ENCODE results near the gene TRIM17. TPM values are rescaled to one million over a fixed set of nuclear protein-coding genes. Genes with fewer than 3 reads are reported as not detected.

The TRIM17 gene
- polyA plus RNA-seq, 1 donor from 2014 or later, result 0.14 TPM

DNA sequence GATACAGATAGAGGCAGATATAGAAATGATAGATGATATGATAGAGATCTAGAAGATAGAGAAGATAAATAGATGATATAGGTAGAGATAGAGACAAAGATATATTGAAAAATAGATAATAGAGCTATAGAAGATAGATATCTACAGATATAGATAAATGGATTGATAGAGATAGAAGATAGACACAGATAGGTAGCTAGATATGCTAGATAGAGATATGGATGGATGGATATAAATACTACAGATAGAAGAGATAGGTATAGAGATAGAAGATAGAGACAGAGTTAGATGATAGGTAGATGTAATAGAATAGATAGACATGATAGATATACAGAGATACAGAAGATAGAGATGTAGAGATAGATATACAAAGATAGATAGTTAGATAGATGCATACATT, 31.4 kb downstream of the TRIM17 start:
- Histone ChIP-seq H3K79me2 (replicated peaks; ENCODE audit: insufficient read depth, low read length) (no peaks in the 10 kb centered on the region), H3K27ac (ENCODE audit: low read length) (no peak overlapping the region), H3F3A (ENCODE audit: insufficient read depth, low read length, poor library complexity, severe bottlenecking) (no peaks in the 10 kb centered on the region), H3K4me3 (ENCODE audit: low read length) (no peak overlapping the region), H3K9me2 (ENCODE audit: insufficient read depth, low read length) (no peaks in the 10 kb centered on the region), H3K4me2 (ENCODE audit: low read length) (no peak overlapping the region), H4K20me1 (ENCODE audit: insufficient read depth) (no peaks in the 10 kb centered on the region), H3K27me3 (ENCODE audit: insufficient read depth, low read depth, low read length) (peaks cover under 1% of the 10 kb centered on the region), H3K9ac (ENCODE audit: low read length) (no peak overlapping the region), H3K36me3 (ENCODE audit: insufficient read depth, low read length) (no peaks in the 10 kb centered on the region), H2AFZ (ENCODE audit: low read depth, low read length) (no peak overlapping the region), H3K9me3 (ENCODE audit: low read length) (no peaks in the 10 kb centered on the region)
- TF ChIP-seq MXI1 (conservative IDR thresholded peaks at IDR 0.05; ENCODE audit: poor library complexity, severe bottlenecking), result no peak
- no peak for TF ChIP-seq TAF1 (IDR thresholded peaks at IDR 0.05; ENCODE audit: low read depth)
- no peak for TF ChIP-seq EP300 (conservative IDR thresholded peaks at IDR 0.05; ENCODE audit: poor library complexity, severe bottlenecking)
- TF ChIP-seq, protein P1, sequence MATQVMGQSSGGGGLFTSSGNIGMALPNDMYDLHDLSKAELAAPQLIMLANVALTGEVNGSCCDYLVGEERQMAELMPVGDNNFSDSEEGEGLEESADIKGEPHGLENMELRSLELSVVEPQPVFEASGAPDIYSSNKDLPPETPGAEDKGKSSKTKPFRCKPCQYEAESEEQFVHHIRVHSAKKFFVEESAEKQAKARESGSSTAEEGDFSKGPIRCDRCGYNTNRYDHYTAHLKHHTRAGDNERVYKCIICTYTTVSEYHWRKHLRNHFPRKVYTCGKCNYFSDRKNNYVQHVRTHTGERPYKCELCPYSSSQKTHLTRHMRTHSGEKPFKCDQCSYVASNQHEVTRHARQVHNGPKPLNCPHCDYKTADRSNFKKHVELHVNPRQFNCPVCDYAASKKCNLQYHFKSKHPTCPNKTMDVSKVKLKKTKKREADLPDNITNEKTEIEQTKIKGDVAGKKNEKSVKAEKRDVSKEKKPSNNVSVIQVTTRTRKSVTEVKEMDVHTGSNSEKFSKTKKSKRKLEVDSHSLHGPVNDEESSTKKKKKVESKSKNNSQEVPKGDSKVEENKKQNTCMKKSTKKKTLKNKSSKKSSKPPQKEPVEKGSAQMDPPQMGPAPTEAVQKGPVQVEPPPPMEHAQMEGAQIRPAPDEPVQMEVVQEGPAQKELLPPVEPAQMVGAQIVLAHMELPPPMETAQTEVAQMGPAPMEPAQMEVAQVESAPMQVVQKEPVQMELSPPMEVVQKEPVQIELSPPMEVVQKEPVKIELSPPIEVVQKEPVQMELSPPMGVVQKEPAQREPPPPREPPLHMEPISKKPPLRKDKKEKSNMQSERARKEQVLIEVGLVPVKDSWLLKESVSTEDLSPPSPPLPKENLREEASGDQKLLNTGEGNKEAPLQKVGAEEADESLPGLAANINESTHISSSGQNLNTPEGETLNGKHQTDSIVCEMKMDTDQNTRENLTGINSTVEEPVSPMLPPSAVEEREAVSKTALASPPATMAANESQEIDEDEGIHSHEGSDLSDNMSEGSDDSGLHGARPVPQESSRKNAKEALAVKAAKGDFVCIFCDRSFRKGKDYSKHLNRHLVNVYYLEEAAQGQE (IDR thresholded peaks at IDR 0.05; ENCODE audit: borderline replicate concordance), result no peak
- no peak for TF ChIP-seq EZH2 (IDR thresholded peaks at IDR 0.05; ENCODE audit: borderline replicate concordance, insufficient read depth, low read length, poor library complexity, severe bottlenecking)
- no peak for TF ChIP-seq SMC3 (conservative IDR thresholded peaks at IDR 0.05; ENCODE audit: poor library complexity)
- no peak for TF ChIP-seq RAD21 (conservative IDR thresholded peaks at IDR 0.05)
- TF ChIP-seq, protein P2, sequence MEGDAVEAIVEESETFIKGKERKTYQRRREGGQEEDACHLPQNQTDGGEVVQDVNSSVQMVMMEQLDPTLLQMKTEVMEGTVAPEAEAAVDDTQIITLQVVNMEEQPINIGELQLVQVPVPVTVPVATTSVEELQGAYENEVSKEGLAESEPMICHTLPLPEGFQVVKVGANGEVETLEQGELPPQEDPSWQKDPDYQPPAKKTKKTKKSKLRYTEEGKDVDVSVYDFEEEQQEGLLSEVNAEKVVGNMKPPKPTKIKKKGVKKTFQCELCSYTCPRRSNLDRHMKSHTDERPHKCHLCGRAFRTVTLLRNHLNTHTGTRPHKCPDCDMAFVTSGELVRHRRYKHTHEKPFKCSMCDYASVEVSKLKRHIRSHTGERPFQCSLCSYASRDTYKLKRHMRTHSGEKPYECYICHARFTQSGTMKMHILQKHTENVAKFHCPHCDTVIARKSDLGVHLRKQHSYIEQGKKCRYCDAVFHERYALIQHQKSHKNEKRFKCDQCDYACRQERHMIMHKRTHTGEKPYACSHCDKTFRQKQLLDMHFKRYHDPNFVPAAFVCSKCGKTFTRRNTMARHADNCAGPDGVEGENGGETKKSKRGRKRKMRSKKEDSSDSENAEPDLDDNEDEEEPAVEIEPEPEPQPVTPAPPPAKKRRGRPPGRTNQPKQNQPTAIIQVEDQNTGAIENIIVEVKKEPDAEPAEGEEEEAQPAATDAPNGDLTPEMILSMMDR (IDR thresholded peaks at IDR 0.05; ENCODE audit: poor library complexity, severe bottlenecking), result no peak
- TF ChIP-seq POLR2AphosphoS5 (IDR thresholded peaks at IDR 0.05), result no peak

- Histone ChIP-seq H3K4me2 (ENCODE audit: low read length) (no peak overlapping the region), H3K27me3 (ENCODE audit: insufficient read depth, low read depth, low read length) (peaks cover 13% of the 10 kb centered on the region), H3F3A (ENCODE audit: insufficient read depth, low read length, poor library complexity, severe bottlenecking) (no peaks in the 10 kb centered on the region), H3K79me2 (replicated peaks; ENCODE audit: insufficient read depth, low read length) (no peaks in the 10 kb centered on the region), H3K27ac (ENCODE audit: low read length) (no peak overlapping the region), H3K36me3 (ENCODE audit: insufficient read depth, low read length) (no peaks in the 10 kb centered on the region), H3K4me3 (ENCODE audit: low read length) (no peak overlapping the region), H3K9ac (ENCODE audit: low read length) (no peak overlapping the region), H4K20me1 (ENCODE audit: insufficient read depth) (no peaks in the 10 kb centered on the region), H3K9me3 (ENCODE audit: low read length) (no peaks in the 10 kb centered on the region), H3K9me2 (ENCODE audit: insufficient read depth, low read length) (no peaks in the 10 kb centered on the region), H2AFZ (ENCODE audit: low read depth, low read length) (no peak overlapping the region)
- no peak for TF ChIP-seq MXI1 (conservative IDR thresholded peaks at IDR 0.05; ENCODE audit: poor library complexity, severe bottlenecking)
Observed at GRCh38 chr1:228383773-228384172, 32.9 kb downstream of the TRIM17 start.

GRCh38 chr1:228381356-228381755, 35.3 kb downstream of the TRIM17 start:
- Histone ChIP-seq H3F3A (ENCODE audit: insufficient read depth, low read length, poor library complexity, severe bottlenecking) (no peaks in the 10 kb centered on the region), H3K9me2 (ENCODE audit: insufficient read depth, low read length) (no peaks in the 10 kb centered on the region), H2AFZ (ENCODE audit: low read depth, low read length) (no peak overlapping the region), H3K79me2 (replicated peaks; ENCODE audit: insufficient read depth, low read length) (no peaks in the 10 kb centered on the region), H3K9me3 (ENCODE audit: low read length) (no peaks in the 10 kb centered on the region), H4K20me1 (ENCODE audit: insufficient read depth) (no peaks in the 10 kb centered on the region), H3K4me3 (ENCODE audit: low read length) (no peak overlapping the region), H3K36me3 (ENCODE audit: insufficient read depth, low read length) (no peaks in the 10 kb centered on the region), H3K9ac (ENCODE audit: low read length) (no peak overlapping the region), H3K27ac (ENCODE audit: low read length) (no peak overlapping the region), H3K4me2 (ENCODE audit: low read length) (no peak overlapping the region), H3K27me3 (ENCODE audit: insufficient read depth, low read depth, low read length) (peaks cover 17% of the 10 kb centered on the region)
- TF ChIP-seq EZH2 (IDR thresholded peaks at IDR 0.05; ENCODE audit: borderline replicate concordance, insufficient read depth, low read length, poor library complexity, severe bottlenecking), result no peak
- TF ChIP-seq SMC3 (conservative IDR thresholded peaks at IDR 0.05; ENCODE audit: poor library complexity), result no peak
- TF ChIP-seq EP300 (conservative IDR thresholded peaks at IDR 0.05; ENCODE audit: poor library complexity, severe bottlenecking), result no peak
- no peak for TF ChIP-seq POLR2AphosphoS5 (IDR thresholded peaks at IDR 0.05)
- TF ChIP-seq MXI1 (conservative IDR thresholded peaks at IDR 0.05; ENCODE audit: poor library complexity, severe bottlenecking), result no peak
- TF ChIP-seq RAD21 (conservative IDR thresholded peaks at IDR 0.05), result no peak
- TF ChIP-seq, protein P2 (IDR thresholded peaks at IDR 0.05; ENCODE audit: poor library complexity, severe bottlenecking), result no peak
- TF ChIP-seq TAF1 (IDR thresholded peaks at IDR 0.05; ENCODE audit: low read depth), result no peak
- TF ChIP-seq, protein P1 (IDR thresholded peaks at IDR 0.05; ENCODE audit: borderline replicate concordance), result no peak
